GM10248 (cell line): ENCODE measurements around the gene ECEL1.

Experiments
- CTCF ChIA-PET: fragments of 300-600 bp; sonication (Branson Sonifier 250); formaldehyde crosslinking; extraction: SDS; loops from one replicate; lab custom pipeline; 2021; ENCODE audit warnings: antibody characterized with exemption; lab: Yijun Ruan, JAX
- POLR2A ChIA-PET: fragments of 350-650 bp; sonication (Branson Sonifier 250); formaldehyde crosslinking; extraction: SDS; loops from one replicate; lab custom pipeline; 2020; ENCODE audit warnings: antibody characterized with exemption; lab: Yijun Ruan, JAX
- DNase-seq: peaks from one replicate; pipeline ENCODE4 v3.0.0; 2012; ENCODE audit errors: extremely low spot score
- CTCF ChIP-seq: IDR thresholded peaks from 2 replicates; pipeline ENCODE4 v1.5.1; 2012; ENCODE audit warnings: mild to moderate bottlenecking, low read depth; ENCODE audit errors: extremely low read depth, missing control alignments, control extremely low read depth

ECEL1 gene

GRCh38 chr2:232480201-232481190 is 7.1 kb downstream of the ECEL1 start:
- no peak for TF ChIP-seq CTCF
- no peak for DNase-seq
- CTCF ChIA-PET, result no interaction called here
- POLR2A ChIA-PET, result no interaction called here

GRCh38 chr2:232479341-232480200 is 8.1 kb downstream of the ECEL1 start:
- no peak for TF ChIP-seq CTCF
- POLR2A ChIA-PET, result no interaction called here
- DNase-seq, result no peak
- CTCF ChIA-PET, result no interaction called here

GRCh38 chr2:232478571-232479340 is 8.9 kb downstream of the ECEL1 start:
- ChIA-PET CTCF (interaction anchor here (1.5 kb wide), 1 partner anchor 14 kb away, joined by 3 read pairs; no protein-coding TSS in a partner anchor), POLR2A (no interaction called here)
- DNase-seq, result no peak
- no peak for TF ChIP-seq CTCF

GRCh38 chr2:232477751-232478510 is 9.7 kb downstream of the ECEL1 start:
- no peak for TF ChIP-seq CTCF
- DNase-seq, result no peak
- ChIA-PET CTCF (interaction anchor here (1.2 to 1.5 kb wide), 2 partner anchors 13 to 572 kb away, joined by 3 read pairs; no protein-coding TSS in a partner anchor), POLR2A (no interaction called here)

- ChIA-PET POLR2A (no interaction called here), CTCF (interaction anchor here (1.0 to 1.2 kb wide), 2 partner anchors 14 to 570 kb away, joined by 3 read pairs; no protein-coding TSS in a partner anchor)
- no peak for TF ChIP-seq CTCF
- no peak for DNase-seq
These were observed 10.8 kb downstream of the ECEL1 start for GRCh38 chr2:232476791-232477190.
